Ramos (cell line): ENCODE results near the gene ZCCHC24.
"Not testable (repeated sequence)": the region's sequence is repeated elsewhere in the genome, so short reads cannot be mapped to it uniquely, and the experiment has no call there.

Source experiments
- in situ Hi-C: fragments of 300-500 bp; cut with MboI; formaldehyde crosslinking; loops from one replicate; pipeline ENCODE4 v1.14.3; 2022; ENCODE audit warnings: low sequenced_read_pairs; ENCODE audit not compliant: unreplicated experiment

Gene ZCCHC24

GRCh38 chr10:79448732-79449049 is 3.3 kb upstream of the ZCCHC24 start:
- in situ Hi-C loops: no loop called here

GRCh38 chr10:79447911-79448731 is 2.7 kb upstream of the ZCCHC24 start:
- in situ Hi-C loops: no loop called here

GRCh38 chr10:79447249-79447648 is 1.8 kb upstream of the ZCCHC24 start:
- in situ Hi-C loops: not testable (repeated sequence)

- in situ Hi-C loops: no loop called here
These were observed 1.3 kb upstream of the ZCCHC24 start for GRCh38 chr10:79446758-79447084.

GRCh38 chr10:79445977-79446757 is 743 bp upstream of the ZCCHC24 start:
- in situ Hi-C loops: no loop called here

GRCh38 chr10:79444199-79445119 is 965 bp downstream of the ZCCHC24 start:
- in situ Hi-C loops: no loop called here

GRCh38 chr10:79443338-79444198 is 1.9 kb downstream of the ZCCHC24 start:
- in situ Hi-C loops: no loop called here

- in situ Hi-C loops: no loop called here
These were observed 3.0 kb downstream of the ZCCHC24 start for GRCh38 chr10:79442171-79443040.

- in situ Hi-C loops: no loop called here
These were observed 4.0 kb downstream of the ZCCHC24 start for GRCh38 chr10:79441433-79441832.

GRCh38 chr10:79440281-79440680 is 5.1 kb downstream of the ZCCHC24 start:
- in situ Hi-C loops: no loop called here

GRCh38 chr10:79438699-79439085 is 6.7 kb downstream of the ZCCHC24 start:
- in situ Hi-C loops: no loop called here

- in situ Hi-C loops: no loop called here
These were observed 7.3 kb downstream of the ZCCHC24 start for GRCh38 chr10:79438021-79438698.

- in situ Hi-C loops: no loop called here
These were observed 8.2 kb downstream of the ZCCHC24 start for GRCh38 chr10:79437111-79437814.

GRCh38 chr10:79436850-79437103 is 8.6 kb downstream of the ZCCHC24 start:
- in situ Hi-C loops: no loop called here

- in situ Hi-C loops: no loop called here
These were observed 9.2 kb downstream of the ZCCHC24 start for GRCh38 chr10:79436066-79436849.

GRCh38 chr10:79435271-79436065 is 10.0 kb downstream of the ZCCHC24 start:
- in situ Hi-C loops: no loop called here
